GM19238 (cell line): ENCODE measurements around the gene GOLGA8K.
"Not testable (repeated sequence)": the region's sequence is repeated elsewhere in the genome, so short reads cannot be mapped to it uniquely, and the experiment has no call there.

Source experiments
- DNase-seq: peaks from one replicate; pipeline ENCODE4 v3.0.0; 2011; ENCODE audit warnings: low spot score; ENCODE audit not compliant: insufficient read length

Gene GOLGA8K

GRCh38 chr15:32358462-32358861 lies 44.6 kb downstream of the GOLGA8K start:
- DNase-seq = not testable (repeated sequence)

GRCh38 chr15:32356909-32357308 lies 46.2 kb downstream of the GOLGA8K start:
- DNase-seq = not testable (repeated sequence)

- not testable (repeated sequence) for DNase-seq
Observed at GRCh38 chr15:32352748-32353147, 50.3 kb downstream of the GOLGA8K start.

GRCh38 chr15:32350563-32351220 lies 52.4 kb downstream of the GOLGA8K start:
- DNase-seq = not testable (repeated sequence)

- DNase-seq = not testable (repeated sequence)
Observed at GRCh38 chr15:32347037-32347436, 56.1 kb downstream of the GOLGA8K start.

- not testable (repeated sequence) for DNase-seq
Observed at GRCh38 chr15:32345978-32346547, 57.0 kb downstream of the GOLGA8K start.

GRCh38 chr15:32343921-32344320 lies 59.2 kb downstream of the GOLGA8K start:
- DNase-seq = not testable (repeated sequence)
